Mammary epithelial cell (primary cell): ENCODE results near the gene FER.

Source experiments
- EZH2 ChIP-seq: IDR thresholded peaks from 2 replicates; pipeline ENCODE4 v1.6.1; 2012; ENCODE audit warnings: low read length, inconsistent platforms, borderline replicate concordance
- TF ChIP-seq, protein P1 (sequence below), 2 donors: IDR thresholded peaks in 1 of 2; conservative IDR thresholded peaks in 1 of 2; 2 replicates each; pipeline ENCODE4 v1.5.1; 2011 to 2012; ENCODE audit warnings: inconsistent platforms in 2 of 2, low read length in 2 of 2, mild to moderate bottlenecking in 2 of 2, control low read depth in 1 of 2, low read depth in 1 of 2; ENCODE audit not compliant: insufficient read depth in 1 of 2; ENCODE audit errors: extremely low read depth in 1 of 2

DNA sequence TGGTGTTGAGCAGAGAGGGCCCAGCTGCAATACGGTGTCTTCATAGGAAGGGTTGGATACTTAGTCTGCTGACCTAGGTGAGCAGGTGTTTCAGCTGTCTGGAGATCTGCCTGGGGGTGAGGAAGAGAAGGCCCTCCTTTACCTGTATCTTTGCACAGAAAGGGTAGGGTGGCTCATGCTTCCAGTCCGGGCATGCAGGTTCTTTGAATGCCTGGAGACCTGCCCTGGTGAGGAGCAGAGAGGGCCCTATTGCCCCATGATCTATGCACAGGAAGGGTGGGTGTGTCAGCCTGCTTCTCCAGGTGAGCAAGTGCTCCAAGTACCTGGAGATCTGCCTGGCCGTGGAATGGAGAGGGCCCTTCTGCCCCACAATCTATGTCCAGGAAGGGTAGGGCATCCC lies 63.0 kb downstream of the FER start:
- TF ChIP-seq, protein P1, sequence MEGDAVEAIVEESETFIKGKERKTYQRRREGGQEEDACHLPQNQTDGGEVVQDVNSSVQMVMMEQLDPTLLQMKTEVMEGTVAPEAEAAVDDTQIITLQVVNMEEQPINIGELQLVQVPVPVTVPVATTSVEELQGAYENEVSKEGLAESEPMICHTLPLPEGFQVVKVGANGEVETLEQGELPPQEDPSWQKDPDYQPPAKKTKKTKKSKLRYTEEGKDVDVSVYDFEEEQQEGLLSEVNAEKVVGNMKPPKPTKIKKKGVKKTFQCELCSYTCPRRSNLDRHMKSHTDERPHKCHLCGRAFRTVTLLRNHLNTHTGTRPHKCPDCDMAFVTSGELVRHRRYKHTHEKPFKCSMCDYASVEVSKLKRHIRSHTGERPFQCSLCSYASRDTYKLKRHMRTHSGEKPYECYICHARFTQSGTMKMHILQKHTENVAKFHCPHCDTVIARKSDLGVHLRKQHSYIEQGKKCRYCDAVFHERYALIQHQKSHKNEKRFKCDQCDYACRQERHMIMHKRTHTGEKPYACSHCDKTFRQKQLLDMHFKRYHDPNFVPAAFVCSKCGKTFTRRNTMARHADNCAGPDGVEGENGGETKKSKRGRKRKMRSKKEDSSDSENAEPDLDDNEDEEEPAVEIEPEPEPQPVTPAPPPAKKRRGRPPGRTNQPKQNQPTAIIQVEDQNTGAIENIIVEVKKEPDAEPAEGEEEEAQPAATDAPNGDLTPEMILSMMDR (conservative IDR thresholded peaks at IDR 0.05 in 1 of 2, IDR thresholded peaks at IDR 0.05 in 1 of 2; ENCODE audit: extremely low read depth in 1 of 2, insufficient read depth in 1 of 2, low read depth in 1 of 2, low read length in 2 of 2): no peak
- TF ChIP-seq EZH2: no peak
